OCI-LY1 (cell line): Measurements from ENCODE around the gene STAG1.

ENCODE experiments used
- CTCF ChIP-seq: fragments of 200-600 bp; sonication (generic), shearing (Covaris generic); IDR thresholded peaks from 2 replicates; pipeline ENCODE4 v1.5.1; 2017; ENCODE audit warnings: mild to moderate bottlenecking, antibody characterized with exemption, low read length, moderate library complexity, mixed read lengths
- EZH2 ChIP-seq: fragments of 200-600 bp; sonication (generic), shearing (Covaris generic); IDR thresholded peaks from 2 replicates; pipeline ENCODE4 v1.8.0; 2017; ENCODE audit warnings: borderline replicate concordance, mixed run types, mild to moderate bottlenecking, antibody characterized with exemption, low read length, moderate library complexity, mixed read lengths

- TF ChIP-seq CTCF (no peak), EZH2 (no peak)
Observed at GRCh38 chr3:136518102-136518501, 234.1 kb downstream of the STAG1 start.
